Smooth muscle cell (in vitro differentiated cells): ENCODE measurements around the gene MYO16. TPM values are rescaled to one million over a fixed set of nuclear protein-coding genes. Genes with fewer than 3 reads are reported as not detected.

Experiments
- DNase-seq: peaks from one replicate; lab custom pipeline; 2025; ENCODE audit not compliant: unreplicated experiment; lab: John Stamatoyannopoulos, UW
- H2AFZ ChIP-seq: fragments of 200-600 bp; sonication (generic); 2 replicates; pipeline ENCODE4 v1.6.0; 2016; ENCODE audit warnings: antibody characterized with exemption, low read depth, mild to moderate bottlenecking
- H3F3A ChIP-seq: fragments of 200-600 bp; sonication (generic); 2 replicates; pipeline ENCODE4 v1.6.0; 2017; ENCODE audit warnings: antibody characterized with exemption, low read depth
- H3K27ac ChIP-seq: fragments of 200-600 bp; sonication (generic); 2 replicates; pipeline ENCODE4 v1.5.1; 2016; ENCODE audit warnings: low read depth, mild to moderate bottlenecking
- H3K27me3 ChIP-seq: fragments of 200-600 bp; sonication (generic); 2 replicates; pipeline ENCODE4 v1.6.1; 2016; ENCODE audit warnings: low read depth, mild to moderate bottlenecking
- H3K36me3 ChIP-seq: fragments of 200-600 bp; sonication (generic); 2 replicates; pipeline ENCODE4 v1.5.1; 2016; ENCODE audit warnings: low read depth
- H3K4me1 ChIP-seq: fragments of 200-600 bp; sonication (generic); 2 replicates; pipeline ENCODE4 v1.5.1; 2016; ENCODE audit warnings: low read depth
- H3K4me2 ChIP-seq: fragments of 200-600 bp; sonication (generic); 2 replicates; pipeline ENCODE4 v1.6.0; 2016; ENCODE audit warnings: mild to moderate bottlenecking
- H3K4me3 ChIP-seq: fragments of 200-600 bp; sonication (generic); 2 replicates; pipeline ENCODE4 v1.5.1; 2016; ENCODE audit warnings: mild to moderate bottlenecking
- H3K79me2 ChIP-seq: fragments of 200-600 bp; sonication (generic); 2 replicates; pipeline ENCODE4 v1.6.0; 2016; ENCODE audit warnings: low read depth, mild to moderate bottlenecking
- H3K9ac ChIP-seq: fragments of 200-600 bp; sonication (generic); 2 replicates; pipeline ENCODE4 v1.6.0; 2016; ENCODE audit warnings: low read depth
- H3K9me3 ChIP-seq: fragments of 200-600 bp; sonication (generic); replicated peaks from 2 replicates; pipeline ENCODE4 v1.5.1; 2016; ENCODE audit warnings: low read depth
- H4K20me1 ChIP-seq: fragments of 200-600 bp; sonication (generic); 2 replicates; pipeline ENCODE4 v1.6.0; 2016; ENCODE audit warnings: low read depth
- CTCF ChIP-seq: fragments of 200-600 bp; sonication (generic); IDR thresholded peaks from 2 replicates; pipeline ENCODE4 v1.5.1; 2017; ENCODE audit warnings: borderline replicate concordance, mild to moderate bottlenecking, antibody characterized with exemption; ENCODE audit not compliant: insufficient read depth, poor library complexity, severe bottlenecking
- WGBS: methylation state at CpG from one replicate; pipeline ENCODE4 v1.1.7; 2016; ENCODE audit warnings: low lambda C conversion rate; 5-methylcytosine and 5-hydroxymethylcytosine counted together
- polyA plus RNA-seq: library from polyadenylated mRNA; unstranded; fragments of >200 nt; fragmentation: Nextera tagmentation; extraction: Ambion mirVana; gene quantifications from 2 replicates; pipeline ENCODE4 v1.2.1, GENCODE V29; 2016
- total RNA-seq: library from RNA; depleted of rRNA; stranded (reverse); fragments of >200 nt; gene quantifications from 2 replicates; pipeline ENCODE4 v1.2.3, GENCODE V29; 2014

Gene MYO16
- total and polyA plus RNA-seq, 2 experiments from 2014 or later: not detected

- no peaks in the 10 kb centered on the region for H3K9me3 ChIP-seq
- no peaks in the 10 kb centered on the region for H3K4me1 ChIP-seq
- no peaks in the 10 kb centered on the region for H3F3A ChIP-seq
- H3K79me2 ChIP-seq: no peaks in the 10 kb centered on the region
- H3K27ac ChIP-seq: no peak overlapping the region
- H3K4me3 ChIP-seq: no peak overlapping the region
- no peak overlapping the region for H3K9ac ChIP-seq
- 92% methylated on average over 3 of the region's 3 CpGs for WGBS
- H4K20me1 ChIP-seq: no peaks in the 10 kb centered on the region
- no peak overlapping the region for H2AFZ ChIP-seq
- DNase-seq: no peak
- no peak for TF ChIP-seq CTCF
- no peak overlapping the region for H3K4me2 ChIP-seq
- peaks cover 4% of the 10 kb centered on the region for H3K27me3 ChIP-seq
- no peaks in the 10 kb centered on the region for H3K36me3 ChIP-seq
These were observed 484.0 kb downstream of the MYO16 start for GRCh38 chr13:109113427-109113826.

GRCh38 chr13:109114162-109114561 is 484.8 kb downstream of the MYO16 start:
- Histone ChIP-seq H3K4me3 (no peak overlapping the region), H2AFZ (no peak overlapping the region), H3K79me2 (no peaks in the 10 kb centered on the region), H4K20me1 (no peaks in the 10 kb centered on the region), H3K4me1 (no peaks in the 10 kb centered on the region), H3K9ac (no peak overlapping the region), H3K4me2 (no peak overlapping the region), H3K9me3 (no peaks in the 10 kb centered on the region), H3F3A (no peaks in the 10 kb centered on the region), H3K36me3 (no peaks in the 10 kb centered on the region), H3K27ac (no peak overlapping the region), H3K27me3 (peaks cover 4% of the 10 kb centered on the region)
- TF ChIP-seq CTCF: no peak
- no peak for DNase-seq
- WGBS: 89% methylated on average over 5 of the region's 5 CpGs

- Histone ChIP-seq H3K4me3 (no peak overlapping the region), H3K4me1 (no peaks in the 10 kb centered on the region), H3K9ac (no peak overlapping the region), H2AFZ (no peak overlapping the region), H3K27me3 (peaks cover 4% of the 10 kb centered on the region), H3K79me2 (no peaks in the 10 kb centered on the region), H3K36me3 (no peaks in the 10 kb centered on the region), H3K4me2 (no peak overlapping the region), H3K27ac (no peak overlapping the region), H3K9me3 (no peaks in the 10 kb centered on the region), H4K20me1 (no peaks in the 10 kb centered on the region), H3F3A (no peaks in the 10 kb centered on the region)
- DNase-seq: no peak
- WGBS: 86% methylated on average over 2 of the region's 2 CpGs
- TF ChIP-seq CTCF: no peak
These were observed 485.6 kb downstream of the MYO16 start for GRCh38 chr13:109114991-109115390.

GRCh38 chr13:109118521-109118920 is 489.1 kb downstream of the MYO16 start:
- Histone ChIP-seq H3K4me2 (no peak overlapping the region), H3K9me3 (no peaks in the 10 kb centered on the region), H2AFZ (no peak overlapping the region), H3K79me2 (no peaks in the 10 kb centered on the region), H3K4me3 (no peak overlapping the region), H3K27ac (no peak overlapping the region), H3K9ac (no peak overlapping the region), H3K36me3 (no peaks in the 10 kb centered on the region), H3K4me1 (peaks cover 2% of the 10 kb centered on the region), H3F3A (no peaks in the 10 kb centered on the region), H4K20me1 (no peaks in the 10 kb centered on the region), H3K27me3 (peaks cover 4% of the 10 kb centered on the region)
- no peak for TF ChIP-seq CTCF
- DNase-seq: no peak
- WGBS: 81% methylated on average over 1 of the region's 1 CpG
